Effector memory CD8-positive, alpha-beta T cell (primary cell): Measurements from ENCODE around the gene OGDH.

ENCODE experiments used
- ATAC-seq: fragments of 150-1000 bp; cut with Tn5 transposase; replicated peaks from 2 replicates; pipeline ENCODE4 v1.10.0; 2021; ENCODE audit warnings: mild to moderate bottlenecking, moderate library complexity
- DNase-seq, 3 experiments: peaks; one replicate each; pipeline ENCODE4 v3.0.0; 2021
- H3K27ac Mint-ChIP-seq, 2 donors: one replicate each; pipeline ENCODE4 v1.8.0; 2022; ENCODE audit warnings: mild to moderate bottlenecking in 2 of 2, mixed read lengths in 2 of 2, moderate library complexity in 2 of 2
- H3K27me3 Mint-ChIP-seq, 2 donors: one replicate each; pipeline ENCODE4 v1.8.0; 2022; ENCODE audit warnings: mixed read lengths in 2 of 2
- H3K36me3 Mint-ChIP-seq: one replicate; pipeline ENCODE4 v1.8.0; 2022; ENCODE audit warnings: mild to moderate bottlenecking, moderate library complexity, mixed read lengths; ENCODE audit not compliant: insufficient read depth
- H3K4me1 Mint-ChIP-seq, 2 donors: one replicate each; pipeline ENCODE4 v1.8.0; 2022; ENCODE audit warnings: low read depth in 2 of 2, mixed read lengths in 2 of 2
- H3K4me3 Mint-ChIP-seq, 2 donors: one replicate each; pipeline ENCODE4 v1.8.0; 2022; ENCODE audit warnings: mild to moderate bottlenecking in 2 of 2, mixed read lengths in 2 of 2, moderate library complexity in 2 of 2
- H3K9me3 Mint-ChIP-seq, 2 donors: one replicate each; pipeline ENCODE4 v1.8.0; 2022; ENCODE audit warnings: mixed read lengths in 2 of 2

Gene OGDH

DNA sequence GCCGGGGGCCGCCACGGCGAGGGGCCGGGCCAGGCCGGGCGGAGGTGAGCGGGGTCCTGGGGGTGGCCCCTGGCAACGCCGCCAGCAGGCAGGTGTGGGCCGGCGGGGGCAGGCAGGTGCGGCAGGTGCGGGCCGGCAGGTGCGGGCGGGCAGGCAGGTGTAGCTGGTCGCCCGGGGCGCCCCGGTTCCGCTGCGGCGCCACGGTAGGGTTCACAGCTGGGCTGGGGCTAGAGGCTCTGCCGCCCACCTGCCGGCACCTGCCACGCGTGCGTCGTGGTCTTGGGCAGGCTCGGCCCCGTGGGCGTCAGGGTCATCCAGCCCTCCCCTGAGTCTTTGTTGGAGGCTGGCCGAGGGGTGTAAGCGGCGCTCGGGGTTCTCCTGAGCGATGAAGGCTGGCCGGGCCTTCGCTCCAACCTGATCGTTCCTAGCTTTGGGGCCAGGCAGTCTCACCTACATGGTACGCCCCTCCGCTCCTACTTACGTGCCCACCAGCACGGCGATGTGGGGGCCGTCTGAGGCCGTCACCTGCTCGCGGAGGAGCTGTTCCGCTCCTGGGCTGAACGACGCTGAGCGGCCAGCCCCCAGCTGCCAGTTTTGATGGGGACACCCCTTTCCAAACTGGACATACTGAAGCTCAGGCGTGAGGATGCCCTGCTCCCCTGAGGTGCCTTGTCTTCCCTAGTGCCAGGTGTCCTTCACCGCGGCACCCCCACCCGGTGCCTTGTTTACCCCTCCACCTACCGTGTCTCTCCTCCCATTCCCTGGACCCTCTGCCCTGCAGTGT is 142.7 kb downstream of the OGDH start:
- DNase-seq (no peak), ATAC-seq (peak; percentile 16)
- H3K36me3 Mint-ChIP-seq: peaks cover 17% of the 10 kb centered on the region
- H3K4me3 Mint-ChIP-seq: peak overlapping the region; percentile 83 to 85
- peaks cover 33 to 36% of the 10 kb centered on the region in 2 donors for H3K4me1 Mint-ChIP-seq
- no peaks in the 10 kb centered on the region for H3K9me3 Mint-ChIP-seq
- H3K27ac Mint-ChIP-seq: peak overlapping the region; percentile 81 to 88
- H3K27me3 Mint-ChIP-seq: no peaks in the 10 kb centered on the region

DNA sequence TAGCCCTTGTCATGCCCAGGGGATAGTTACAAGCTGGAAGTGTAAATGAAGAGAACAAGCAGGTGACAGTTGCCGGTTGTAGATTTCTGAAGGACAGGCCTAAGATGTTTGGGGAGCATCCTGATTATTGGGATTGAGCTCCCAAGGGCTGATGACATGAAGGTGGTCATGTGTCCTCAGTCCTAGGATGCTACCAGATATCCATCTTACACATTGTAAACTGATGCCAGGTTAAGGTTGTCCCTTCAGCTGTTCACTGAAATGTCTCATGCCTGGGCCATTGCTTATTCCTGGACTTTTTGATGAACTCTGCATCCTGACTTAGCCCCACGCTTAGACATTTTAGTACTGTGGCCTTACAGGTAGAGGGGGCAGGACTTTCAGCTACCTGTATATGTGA is 143.6 kb downstream of the OGDH start:
- Mint-ChIP-seq H3K4me1 (peaks cover 39 to 42% of the 10 kb centered on the region in 2 donors), H3K36me3 (peaks cover 18% of the 10 kb centered on the region), H3K27ac (peak overlapping the region; percentile 81 to 88), H3K4me3 (peak overlapping the region; percentile 83 to 85), H3K27me3 (no peaks in the 10 kb centered on the region), H3K9me3 (no peaks in the 10 kb centered on the region)
- no peak for DNase-seq
- no peak for ATAC-seq

DNA sequence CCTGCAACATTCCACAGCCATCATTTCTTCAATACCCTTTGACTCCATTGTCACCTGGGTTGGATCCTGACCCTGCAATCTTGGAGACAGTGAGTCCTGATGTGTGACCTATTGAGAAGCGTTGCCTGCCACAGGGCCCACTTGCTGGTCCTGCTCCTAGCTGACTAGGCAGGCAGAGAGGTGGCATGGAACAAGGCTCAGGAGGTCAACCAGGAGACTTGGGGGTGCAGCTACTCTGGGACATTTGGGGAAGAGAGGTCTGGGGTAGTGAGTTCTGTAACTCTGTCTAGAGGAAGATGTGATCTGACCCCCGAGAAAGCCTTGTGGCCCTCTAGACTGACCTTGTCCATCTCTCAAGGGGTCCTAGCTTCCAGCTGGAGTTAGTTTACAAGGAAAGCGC is 144.0 kb downstream of the OGDH start:
- peaks cover 18% of the 10 kb centered on the region for H3K36me3 Mint-ChIP-seq
- peak overlapping the region; percentile 83 to 85 for H3K4me3 Mint-ChIP-seq
- H3K27ac Mint-ChIP-seq: peak overlapping the region; percentile 44 to 88
- H3K9me3 Mint-ChIP-seq: no peaks in the 10 kb centered on the region
- DNase-seq (no peak), ATAC-seq (no peak)
- H3K27me3 Mint-ChIP-seq: no peaks in the 10 kb centered on the region
- peaks cover 42 to 45% of the 10 kb centered on the region in 2 donors for H3K4me1 Mint-ChIP-seq

DNA sequence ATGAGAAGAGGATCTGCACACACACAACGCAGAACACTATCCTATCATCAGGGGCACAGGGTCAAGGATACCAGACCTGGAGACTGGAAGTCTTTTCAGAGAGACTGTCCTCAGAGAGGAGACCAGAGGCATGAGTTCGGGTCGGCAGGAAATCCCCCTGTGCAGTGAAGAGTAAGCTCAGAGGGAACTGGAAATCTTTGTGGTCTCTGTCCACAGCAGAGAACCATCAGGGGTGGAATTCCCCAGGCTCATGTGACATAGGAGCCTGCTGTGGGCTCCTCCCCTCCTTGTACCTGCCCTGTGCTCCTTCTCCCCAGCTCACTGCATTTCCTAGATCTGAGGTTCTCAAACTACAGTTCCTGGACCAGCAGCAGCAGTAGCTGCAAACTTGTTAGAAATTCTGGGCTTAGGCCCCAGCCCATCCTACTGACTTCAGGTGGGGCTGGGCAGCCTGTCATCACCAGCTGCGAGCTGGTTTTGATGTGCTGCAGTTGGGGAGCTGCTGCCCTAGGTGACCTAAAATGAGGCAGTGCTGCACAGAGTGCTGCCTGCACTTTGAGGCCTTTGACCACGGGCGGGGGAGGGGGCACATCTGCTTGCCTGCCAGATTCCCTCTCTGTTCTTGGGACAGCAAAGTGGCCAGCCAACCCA is 144.6 kb downstream of the OGDH start:
- peak; percentile 18 to 49 (median 44) for DNase-seq
- Mint-ChIP-seq H3K27ac (peak overlapping the region; percentile 44 to 88), H3K27me3 (no peaks in the 10 kb centered on the region), H3K9me3 (no peaks in the 10 kb centered on the region), H3K36me3 (peaks cover 18% of the 10 kb centered on the region), H3K4me1 (peaks cover 43 to 45% of the 10 kb centered on the region in 2 donors), H3K4me3 (peak overlapping the region; percentile 83 to 85)
- ATAC-seq: peak; percentile 54

DNA sequence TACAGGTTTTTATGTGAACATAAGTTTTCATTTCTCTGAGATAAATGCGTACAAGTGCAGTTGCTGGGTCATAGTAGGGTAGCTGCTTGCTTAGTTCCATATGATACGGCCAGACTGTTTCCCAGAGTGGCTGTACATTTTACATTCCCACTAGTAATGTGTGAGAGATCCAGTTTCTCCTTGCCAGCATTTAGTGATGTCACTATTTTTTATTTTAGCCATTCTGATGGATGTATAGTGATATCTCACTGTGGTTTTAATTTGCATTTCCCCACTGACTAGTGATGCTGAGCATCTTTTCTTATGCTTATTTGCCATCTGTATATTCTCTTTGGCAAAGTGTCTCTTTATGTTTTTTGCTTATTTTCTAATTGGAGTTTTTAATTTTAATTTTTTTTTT is 146.4 kb downstream of the OGDH start:
- no peak for DNase-seq

DNA sequence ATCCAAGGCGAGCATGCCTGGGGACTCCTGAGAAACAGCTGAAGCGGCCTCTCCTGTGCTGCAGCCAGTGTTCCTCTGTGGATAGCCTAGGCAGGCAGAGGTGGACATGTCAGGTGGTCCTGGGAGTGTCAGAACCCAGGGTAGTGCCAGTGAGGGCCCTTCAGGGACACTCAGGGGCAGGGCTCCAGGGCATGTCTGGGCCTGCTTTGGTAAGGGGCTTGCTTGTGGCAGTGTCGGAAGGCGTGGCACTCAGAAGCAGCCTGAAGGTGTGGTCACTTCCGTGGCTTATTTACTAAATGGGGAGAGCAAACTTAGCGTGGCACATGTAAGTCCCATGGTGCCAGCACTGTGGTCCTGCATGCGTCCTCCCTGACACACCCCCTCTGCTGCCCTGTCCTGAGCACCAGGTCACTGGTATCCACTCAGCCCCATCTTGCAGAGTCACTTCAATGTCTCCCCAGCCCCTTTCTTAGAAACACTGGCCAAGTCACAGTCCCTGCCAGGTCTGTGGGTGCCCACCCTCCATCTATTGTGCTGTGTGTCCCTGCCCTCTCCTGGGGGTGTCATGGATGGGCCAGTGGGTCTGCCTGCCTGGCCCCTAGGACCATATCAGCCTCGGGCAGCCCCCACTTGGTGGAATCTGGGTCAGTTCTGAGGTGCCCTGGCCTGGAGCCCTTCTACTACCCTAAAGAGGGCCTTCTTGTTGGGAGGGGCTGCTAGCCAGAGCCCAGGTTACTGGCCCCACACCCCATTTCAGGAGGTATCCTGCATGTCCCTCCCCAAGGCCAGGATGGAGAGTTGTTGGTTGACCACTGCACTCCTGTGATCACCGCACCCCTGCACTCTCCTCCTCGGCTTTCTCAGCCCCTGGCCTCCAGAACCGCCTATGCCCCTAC is 148.6 kb downstream of the OGDH start:
- Mint-ChIP-seq H3K36me3 (peaks cover 31% of the 10 kb centered on the region), H3K9me3 (no peaks in the 10 kb centered on the region), H3K4me1 (peaks cover 32 to 34% of the 10 kb centered on the region in 2 donors), H3K27ac (peak overlapping the region; percentile 35 to 81), H3K27me3 (no peaks in the 10 kb centered on the region), H3K4me3 (peak overlapping the region in 1 of 2 donors; percentile 22)
- ATAC-seq: no peak
- no peak for DNase-seq

More for the DNA sequence above, 146.4 kb downstream of the OGDH start:
- Mint-ChIP-seq H3K27ac (peak overlapping the region in 1 of 2 donors; percentile 55), H3K9me3 (no peaks in the 10 kb centered on the region), H3K4me3 (no peak overlapping the region), H3K36me3 (peaks cover 20% of the 10 kb centered on the region), H3K4me1 (peaks cover 41% of the 10 kb centered on the region in 2 donors), H3K27me3 (no peaks in the 10 kb centered on the region)
- ATAC-seq: no peak

DNA sequence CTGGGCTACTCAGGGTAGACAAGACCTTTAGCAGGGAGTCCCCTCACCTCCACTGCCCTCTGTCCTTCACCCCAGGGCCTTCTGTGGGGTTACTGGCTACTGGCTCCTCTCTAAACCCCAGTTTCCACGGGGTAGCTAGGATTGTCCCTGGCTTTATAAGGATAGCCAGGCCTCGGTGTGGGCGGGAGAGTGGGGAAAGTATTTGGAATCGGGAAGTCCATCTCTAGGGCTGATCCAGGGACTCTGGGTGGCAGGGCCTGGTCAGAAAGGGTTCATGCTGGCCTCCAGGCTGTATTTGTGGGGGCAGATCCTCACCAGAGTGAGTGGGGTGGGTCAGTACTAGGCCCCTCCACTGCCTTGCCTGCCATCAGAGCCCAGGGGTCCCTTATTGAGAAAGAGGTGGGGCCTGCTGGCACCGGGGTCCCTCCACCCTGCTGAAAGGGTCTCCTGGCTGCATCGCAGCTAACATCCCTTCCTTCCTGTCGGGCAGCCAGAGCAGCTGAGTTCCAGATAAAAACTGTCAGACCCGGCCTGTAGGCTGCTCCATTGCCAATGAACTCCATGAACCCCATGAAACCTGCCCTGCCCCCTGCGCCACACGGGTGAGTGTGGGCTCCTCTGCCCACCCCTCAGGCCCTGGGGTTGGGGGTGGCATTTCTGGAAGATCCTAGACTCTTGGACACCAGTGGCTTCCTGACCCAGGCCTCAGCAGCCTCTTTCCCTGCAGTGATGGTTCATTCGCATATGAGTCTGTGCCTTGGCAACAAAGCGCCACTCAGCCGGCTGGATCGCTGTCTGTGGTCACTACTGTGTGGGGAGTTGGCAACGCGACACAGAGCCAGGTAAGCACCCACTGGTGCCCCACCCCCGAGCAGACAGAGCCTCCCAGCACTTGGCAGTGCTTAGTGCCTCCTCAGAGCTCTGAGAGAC is 149.5 kb downstream of the OGDH start:
- Mint-ChIP-seq H3K4me3 (no peak overlapping the region), H3K9me3 (no peaks in the 10 kb centered on the region), H3K36me3 (peaks cover 30% of the 10 kb centered on the region), H3K4me1 (peaks cover 23 to 25% of the 10 kb centered on the region in 2 donors), H3K27ac (peak overlapping the region in 1 of 2 donors; percentile 81), H3K27me3 (no peaks in the 10 kb centered on the region)
- ATAC-seq (no peak), DNase-seq (no peak)

DNA sequence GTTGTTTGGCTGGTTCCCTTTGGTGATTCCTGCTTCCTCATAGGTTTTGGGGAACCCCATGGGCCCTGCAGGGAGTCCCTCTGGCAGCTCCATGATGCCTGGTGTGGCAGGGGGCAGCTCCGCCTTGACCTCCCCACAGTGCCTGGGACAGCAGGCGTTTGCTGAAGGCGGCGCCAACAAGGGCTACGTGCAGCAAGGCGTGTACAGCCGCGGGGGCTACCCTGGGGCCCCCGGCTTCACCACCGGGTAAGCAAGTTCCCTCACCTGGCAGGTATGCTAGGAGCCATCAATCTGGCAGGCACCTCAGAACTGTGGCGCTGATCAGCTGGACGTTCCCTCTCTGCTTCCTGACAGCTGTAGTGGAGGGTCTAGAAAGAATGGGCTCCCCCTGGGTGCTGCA is 150.5 kb downstream of the OGDH start:
- no peaks in the 10 kb centered on the region for H3K9me3 Mint-ChIP-seq
- no peak overlapping the region for H3K27ac Mint-ChIP-seq
- peaks cover 26% of the 10 kb centered on the region for H3K36me3 Mint-ChIP-seq
- peaks cover 18 to 21% of the 10 kb centered on the region in 2 donors for H3K4me1 Mint-ChIP-seq
- no peak for ATAC-seq
- DNase-seq: no peak
- no peaks in the 10 kb centered on the region for H3K27me3 Mint-ChIP-seq
- H3K4me3 Mint-ChIP-seq: no peak overlapping the region

DNA sequence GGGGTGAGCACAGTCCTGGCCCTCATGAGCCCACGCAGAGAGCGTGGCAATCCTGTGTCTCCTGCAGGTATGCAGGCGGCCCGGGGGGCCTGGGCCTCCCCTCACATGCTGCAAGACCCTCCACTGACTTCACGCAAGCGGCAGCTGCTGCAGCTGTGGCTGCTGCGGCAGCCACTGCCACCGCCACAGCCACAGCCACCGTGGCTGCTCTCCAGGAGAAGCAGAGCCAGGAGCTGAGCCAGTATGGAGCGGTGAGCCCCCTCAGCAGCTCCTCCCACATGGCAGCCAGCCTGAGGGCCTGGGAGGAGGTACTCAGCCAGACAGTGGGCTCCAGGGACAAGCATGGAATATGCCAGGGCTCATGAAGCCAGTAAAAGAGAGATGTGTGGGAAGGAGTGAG is 150.9 kb downstream of the OGDH start:
- Mint-ChIP-seq H3K36me3 (peaks cover 26% of the 10 kb centered on the region), H3K27ac (no peak overlapping the region), H3K27me3 (no peaks in the 10 kb centered on the region)

DNA sequence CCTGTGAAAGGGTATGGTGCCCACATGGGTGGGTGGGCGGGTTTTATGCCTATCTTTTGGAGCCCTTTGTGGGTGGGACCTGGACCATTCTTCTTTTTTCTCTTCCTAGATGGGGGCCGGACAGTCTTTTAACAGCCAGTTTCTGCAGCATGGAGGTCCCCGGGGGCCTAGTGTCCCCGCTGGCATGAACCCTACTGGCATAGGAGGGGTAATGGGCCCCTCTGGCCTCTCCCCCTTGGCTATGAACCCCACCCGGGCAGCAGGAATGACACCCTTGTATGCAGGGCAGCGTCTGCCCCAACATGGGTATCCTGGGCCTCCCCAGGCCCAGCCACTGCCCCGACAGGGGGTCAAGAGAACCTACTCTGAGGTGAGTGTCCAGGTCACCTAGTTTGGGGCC is 151.3 kb downstream of the OGDH start:
- Mint-ChIP-seq H3K4me3 (no peak overlapping the region), H3K36me3 (peaks cover 29% of the 10 kb centered on the region), H3K27ac (no peak overlapping the region), H3K4me1 (peaks cover 13 to 15% of the 10 kb centered on the region in 2 donors), H3K27me3 (no peaks in the 10 kb centered on the region), H3K9me3 (no peaks in the 10 kb centered on the region)
- no peak for DNase-seq
- no peak for ATAC-seq

More for the DNA sequence above, 150.9 kb downstream of the OGDH start:
- Mint-ChIP-seq H3K4me1 (peaks cover 16 to 19% of the 10 kb centered on the region in 2 donors), H3K9me3 (no peaks in the 10 kb centered on the region), H3K4me3 (no peak overlapping the region)
- no peak for ATAC-seq
- no peak for DNase-seq
